Measurements from ENCODE around the gene PLEKHB1.

Gene PLEKHB1

GRCh38 chr11:73645972-73646631, at the start of gene PLEKHB1:
TSS of gene PLEKHB1 (plus strand) at chr11:73646581. CDS start at chr11:73646609, 28 bp downstream.
- no peak for FAIRE-seq

GRCh38 chr11:73597336-73597955, 48.9 kb upstream of the PLEKHB1 start:
- DNase-seq (ENCODE audit: insufficient read length, low spot score) (no peak), FAIRE-seq (no peak)

More at GRCh38 chr11:73645972-73646631, at the start of gene PLEKHB1:
- no peak for DNase-seq (ENCODE audit: insufficient read length, low spot score)

GRCh38 chr11:73597956-73598718, 48.2 kb upstream of the PLEKHB1 start, which contains the start of gene FAM168A:
TSS of gene FAM168A (minus strand) at chr11:73598112. CDS start at chr11:73468474, 129,638 bp downstream.
- FAIRE-seq (peak; percentile 98), DNase-seq (ENCODE audit: insufficient read length, low spot score) (peak; percentile 89)

- no peak for FAIRE-seq
- no peak for DNase-seq (ENCODE audit: insufficient read length, low spot score)
These were observed 47.5 kb upstream of the PLEKHB1 start for GRCh38 chr11:73598719-73599379.

GRCh38 chr11:73612601-73613140, 33.7 kb upstream of the PLEKHB1 start:
- no peak for FAIRE-seq
- DNase-seq (ENCODE audit: insufficient read length, low spot score) = no peak

GRCh38 chr11:73614591-73614990, 31.8 kb upstream of the PLEKHB1 start:
- FAIRE-seq (no peak), DNase-seq (ENCODE audit: insufficient read length, low spot score) (no peak)

GRCh38 chr11:73622926-73623593, 23.3 kb upstream of the PLEKHB1 start:
- FAIRE-seq (no peak), DNase-seq (ENCODE audit: insufficient read length, low spot score) (no peak)

- DNase-seq (ENCODE audit: insufficient read length, low spot score) (no peak), FAIRE-seq (no peak)
These were observed 22.7 kb upstream of the PLEKHB1 start for GRCh38 chr11:73623686-73624085.

- DNase-seq (ENCODE audit: insufficient read length, low spot score) = peak; percentile 64
- peak; percentile 88 for FAIRE-seq
These were observed 20.6 kb upstream of the PLEKHB1 start for GRCh38 chr11:73625696-73626318.

GRCh38 chr11:73629907-73630306, 16.5 kb upstream of the PLEKHB1 start:
- FAIRE-seq = no peak

GRCh38 chr11:73632996-73633395, 13.4 kb upstream of the PLEKHB1 start:
- DNase-seq (ENCODE audit: insufficient read length, low spot score) (no peak), FAIRE-seq (no peak)

More at GRCh38 chr11:73629907-73630306, 16.5 kb upstream of the PLEKHB1 start:
- no peak for DNase-seq (ENCODE audit: insufficient read length, low spot score)

GRCh38 chr11:73633999-73634398, 12.4 kb upstream of the PLEKHB1 start:
- DNase-seq (ENCODE audit: insufficient read length, low spot score) (no peak), FAIRE-seq (no peak)

- FAIRE-seq (no peak), DNase-seq (ENCODE audit: insufficient read length, low spot score) (no peak)
These were observed 10.7 kb upstream of the PLEKHB1 start for GRCh38 chr11:73635721-73636120.

- no peak for FAIRE-seq
- DNase-seq (ENCODE audit: insufficient read length, low spot score) = no peak
These were observed 10.1 kb upstream of the PLEKHB1 start for GRCh38 chr11:73636249-73636648.

- FAIRE-seq (no peak), DNase-seq (ENCODE audit: insufficient read length, low spot score) (no peak)
These were observed 9.4 kb upstream of the PLEKHB1 start for GRCh38 chr11:73637012-73637411.

GRCh38 chr11:73640592-73640991, 5.8 kb upstream of the PLEKHB1 start:
- DNase-seq (ENCODE audit: insufficient read length, low spot score) (no peak), FAIRE-seq (no peak)

- FAIRE-seq = no peak
- DNase-seq (ENCODE audit: insufficient read length, low spot score) = no peak
These were observed 4.7 kb upstream of the PLEKHB1 start for GRCh38 chr11:73641668-73642067.

- no peak for FAIRE-seq
- no peak for DNase-seq (ENCODE audit: insufficient read length, low spot score)
These were observed 1.0 kb upstream of the PLEKHB1 start for GRCh38 chr11:73645121-73645969.

Data from GM19239 (cell line).